ENCODE data around the gene SCLT1. TPM values are rescaled to one million over a fixed set of nuclear protein-coding genes. Genes with fewer than 3 reads are reported as not detected.

Gene SCLT1
- polyA plus RNA-seq, 1 of the 3 experiments (the other 2 are of a cell fraction), result 2.2 TPM

DNA sequence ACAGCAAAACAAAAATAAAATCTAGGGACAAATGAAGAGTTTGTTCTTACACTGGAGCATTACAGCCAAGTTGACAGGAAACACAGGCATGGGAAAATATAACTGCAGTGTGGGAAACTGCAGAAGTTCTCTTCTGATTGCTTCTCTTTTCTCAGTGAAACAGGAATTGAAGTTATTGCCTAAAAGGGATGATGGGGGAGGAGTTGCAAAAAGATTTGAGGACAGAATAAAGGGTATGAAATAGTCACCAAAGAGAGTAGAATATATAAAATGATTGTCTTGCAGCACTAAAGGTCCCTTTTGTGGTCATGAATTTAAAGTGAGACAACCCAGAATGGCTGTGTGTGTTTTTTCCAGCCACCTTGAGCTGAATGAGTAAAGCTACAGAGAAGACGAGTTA lies 180.1 kb downstream of the SCLT1 start (continued):
- TF ChIP-seq, protein P1, sequence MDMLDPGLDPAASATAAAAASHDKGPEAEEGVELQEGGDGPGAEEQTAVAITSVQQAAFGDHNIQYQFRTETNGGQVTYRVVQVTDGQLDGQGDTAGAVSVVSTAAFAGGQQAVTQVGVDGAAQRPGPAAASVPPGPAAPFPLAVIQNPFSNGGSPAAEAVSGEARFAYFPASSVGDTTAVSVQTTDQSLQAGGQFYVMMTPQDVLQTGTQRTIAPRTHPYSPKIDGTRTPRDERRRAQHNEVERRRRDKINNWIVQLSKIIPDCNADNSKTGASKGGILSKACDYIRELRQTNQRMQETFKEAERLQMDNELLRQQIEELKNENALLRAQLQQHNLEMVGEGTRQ (IDR thresholded peaks at IDR 0.05; ENCODE audit: borderline replicate concordance, low read depth, low read length), result no peak
- TF ChIP-seq, protein P2, sequence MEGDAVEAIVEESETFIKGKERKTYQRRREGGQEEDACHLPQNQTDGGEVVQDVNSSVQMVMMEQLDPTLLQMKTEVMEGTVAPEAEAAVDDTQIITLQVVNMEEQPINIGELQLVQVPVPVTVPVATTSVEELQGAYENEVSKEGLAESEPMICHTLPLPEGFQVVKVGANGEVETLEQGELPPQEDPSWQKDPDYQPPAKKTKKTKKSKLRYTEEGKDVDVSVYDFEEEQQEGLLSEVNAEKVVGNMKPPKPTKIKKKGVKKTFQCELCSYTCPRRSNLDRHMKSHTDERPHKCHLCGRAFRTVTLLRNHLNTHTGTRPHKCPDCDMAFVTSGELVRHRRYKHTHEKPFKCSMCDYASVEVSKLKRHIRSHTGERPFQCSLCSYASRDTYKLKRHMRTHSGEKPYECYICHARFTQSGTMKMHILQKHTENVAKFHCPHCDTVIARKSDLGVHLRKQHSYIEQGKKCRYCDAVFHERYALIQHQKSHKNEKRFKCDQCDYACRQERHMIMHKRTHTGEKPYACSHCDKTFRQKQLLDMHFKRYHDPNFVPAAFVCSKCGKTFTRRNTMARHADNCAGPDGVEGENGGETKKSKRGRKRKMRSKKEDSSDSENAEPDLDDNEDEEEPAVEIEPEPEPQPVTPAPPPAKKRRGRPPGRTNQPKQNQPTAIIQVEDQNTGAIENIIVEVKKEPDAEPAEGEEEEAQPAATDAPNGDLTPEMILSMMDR (IDR thresholded peaks at IDR 0.05), result no peak
- TF ChIP-seq ELF1 (IDR thresholded peaks at IDR 0.05) (no peak), NFIC (IDR thresholded peaks at IDR 0.05; ENCODE audit: borderline replicate concordance) (no peak), POLR2AphosphoS5 (IDR thresholded peaks at IDR 0.05; ENCODE audit: low read depth, low read length) (no peak), YY1 (IDR thresholded peaks at IDR 0.05; ENCODE audit: low read depth) (no peak), GABPA (IDR thresholded peaks at IDR 0.05; ENCODE audit: low read depth) (no peak), TAF1 (IDR thresholded peaks at IDR 0.05; ENCODE audit: borderline replicate concordance, low read depth, low read length) (no peak)
- TF ChIP-seq, protein P3, sequence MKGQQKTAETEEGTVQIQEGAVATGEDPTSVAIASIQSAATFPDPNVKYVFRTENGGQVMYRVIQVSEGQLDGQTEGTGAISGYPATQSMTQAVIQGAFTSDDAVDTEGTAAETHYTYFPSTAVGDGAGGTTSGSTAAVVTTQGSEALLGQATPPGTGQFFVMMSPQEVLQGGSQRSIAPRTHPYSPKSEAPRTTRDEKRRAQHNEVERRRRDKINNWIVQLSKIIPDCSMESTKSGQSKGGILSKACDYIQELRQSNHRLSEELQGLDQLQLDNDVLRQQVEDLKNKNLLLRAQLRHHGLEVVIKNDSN (IDR thresholded peaks at IDR 0.05; ENCODE audit: borderline replicate concordance, low read depth), result no peak

DNA sequence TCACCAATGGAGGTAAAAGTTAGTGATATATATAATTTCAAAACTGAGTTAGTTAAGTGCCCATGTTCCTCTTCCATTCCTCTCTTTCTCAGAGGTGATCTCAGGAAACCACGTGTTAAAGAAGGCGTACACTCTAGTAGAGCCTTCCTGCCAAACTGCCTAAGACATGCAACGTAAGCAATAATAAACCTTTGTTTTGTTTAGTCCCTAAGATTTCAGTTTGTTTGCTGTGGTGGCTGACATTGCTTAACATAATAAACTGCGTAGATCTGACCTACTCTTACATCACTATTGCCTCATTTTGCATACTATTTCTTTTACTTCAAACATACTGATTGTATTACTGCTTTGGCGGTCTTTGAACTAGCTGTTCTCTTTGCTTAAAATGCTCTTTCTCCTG lies 184.6 kb downstream of the SCLT1 start:
- no peaks in the 10 kb centered on the region for H4K20me1 ChIP-seq (ENCODE audit: insufficient read depth)
- WGBS (ENCODE audit: low lambda C conversion rate), result 96% methylated on average over 5 of the region's 5 CpGs
- H3F3A ChIP-seq (replicated peaks; ENCODE audit: insufficient read depth), result peaks cover under 1% of the 10 kb centered on the region
- no peak for DNase-seq
- H3K27me3 ChIP-seq (ENCODE audit: insufficient read depth), result no peaks in the 10 kb centered on the region
- no peaks in the 10 kb centered on the region for H3K9me2 ChIP-seq
- no peaks in the 10 kb centered on the region for H3K9me3 ChIP-seq
- no peak overlapping the region for H3K4me2 ChIP-seq
- ChIA-PET CTCF (no interaction called here), POLR2A (no interaction called here)
- H3K79me2 ChIP-seq (ENCODE audit: insufficient read depth), result no peaks in the 10 kb centered on the region
- no peaks in the 10 kb centered on the region for H3K4me1 ChIP-seq (ENCODE audit: control insufficient read depth in 1 of 2, insufficient read depth in 2 of 2, low read depth in 1 of 2, low read length in 1 of 2)
- TF ChIP-seq, protein P4, sequence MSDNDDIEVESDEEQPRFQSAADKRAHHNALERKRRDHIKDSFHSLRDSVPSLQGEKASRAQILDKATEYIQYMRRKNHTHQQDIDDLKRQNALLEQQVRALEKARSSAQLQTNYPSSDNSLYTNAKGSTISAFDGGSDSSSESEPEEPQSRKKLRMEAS (IDR thresholded peaks at IDR 0.05; ENCODE audit: low read depth), result no peak
- no peak for TF ChIP-seq POLR2AphosphoS5 (IDR thresholded peaks at IDR 0.05; ENCODE audit: low read depth, low read length)
- TF ChIP-seq, protein P5, sequence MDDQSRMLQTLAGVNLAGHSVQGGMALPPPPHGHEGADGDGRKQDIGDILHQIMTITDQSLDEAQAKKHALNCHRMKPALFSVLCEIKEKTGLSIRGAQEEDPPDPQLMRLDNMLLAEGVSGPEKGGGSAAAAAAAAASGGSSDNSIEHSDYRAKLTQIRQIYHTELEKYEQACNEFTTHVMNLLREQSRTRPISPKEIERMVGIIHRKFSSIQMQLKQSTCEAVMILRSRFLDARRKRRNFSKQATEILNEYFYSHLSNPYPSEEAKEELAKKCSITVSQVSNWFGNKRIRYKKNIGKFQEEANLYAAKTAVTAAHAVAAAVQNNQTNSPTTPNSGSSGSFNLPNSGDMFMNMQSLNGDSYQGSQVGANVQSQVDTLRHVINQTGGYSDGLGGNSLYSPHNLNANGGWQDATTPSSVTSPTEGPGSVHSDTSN (IDR thresholded peaks at IDR 0.05), result no peak
- TF ChIP-seq, protein P3 (IDR thresholded peaks at IDR 0.05; ENCODE audit: borderline replicate concordance, low read depth), result no peak
- TF ChIP-seq EP300 (IDR thresholded peaks at IDR 0.05; ENCODE audit: borderline replicate concordance in 1 of 2, low read depth in 1 of 2, low read length in 1 of 2), result no peak
- TF ChIP-seq TCF12 (IDR thresholded peaks at IDR 0.05), result no peak
- H3K36me3 ChIP-seq (replicated peaks in 1 of 2; ENCODE audit: control insufficient read depth in 1 of 2, insufficient read depth in 2 of 2, low read length in 1 of 2), result no peaks in the 10 kb centered on the region
- no peak overlapping the region for H3K9ac ChIP-seq
- H2AFZ ChIP-seq (ENCODE audit: low read depth), result no peak overlapping the region
- no peak overlapping the region for H3K27ac ChIP-seq (ENCODE audit: low read depth in 2 of 2, low read length in 1 of 2)
- H3K4me3 ChIP-seq (ENCODE audit: low read depth in 2 of 2, low read length in 1 of 2), result no peak overlapping the region
